Ovary (tissue), 3 donors: ENCODE results near the gene SHC3.

Experiments used
- CTCF ChIP-seq, 3 donors: fragments of 450-650 bp in 2 of 3; fragments of 200-600 bp in 1 of 3; IDR thresholded peaks; one replicate each; pipeline versions ENCODE4 v1.5.1 to v1.8.0; 2016 to 2022; ENCODE audit warnings: antibody characterized with exemption in 3 of 3, mild to moderate bottlenecking in 1 of 3
- EP300 ChIP-seq: sonication (generic); formaldehyde crosslinking; IDR thresholded peaks from one replicate; pipeline ENCODE4 v1.6.1; 2017; ENCODE audit warnings: antibody characterized with exemption
- donor health status: DM: no; HTN: no; CAD: no.

GRCh38 chr9:89042984-89043383 lies 135.6 kb downstream of the SHC3 start:
- TF ChIP-seq EP300, result no peak
- no peak for TF ChIP-seq CTCF (IDR thresholded peaks at IDR 0.05)
